H9 (cell line): Measurements from ENCODE around the gene PLEKHG2. TPM values are rescaled to one million over a fixed set of nuclear protein-coding genes. Genes with fewer than 3 reads are reported as not detected.

Source experiments
- DNase-seq: peaks from one replicate; pipeline ENCODE4 v3.0.0-alpha.2; 2017
- H2AFZ ChIP-seq: one replicate; pipeline ENCODE4 v1.6.1; 2013; ENCODE audit warnings: mild to moderate bottlenecking, low read length, control low read depth, moderate library complexity
- H2AK5ac ChIP-seq: 2 replicates; pipeline ENCODE4 v1.6.1; 2013; ENCODE audit warnings: low read length, control low read depth, mixed read lengths; ENCODE audit not compliant: insufficient read length
- H2BK120ac ChIP-seq: one replicate; pipeline ENCODE4 v1.6.1; 2013; ENCODE audit warnings: low read depth, mild to moderate bottlenecking, low read length, control low read depth, inconsistent platforms; ENCODE audit not compliant: poor library complexity, severe bottlenecking
- H2BK12ac ChIP-seq: 2 replicates; pipeline ENCODE4 v1.6.1; 2013; ENCODE audit warnings: low read length, control low read depth, mixed read lengths, low read depth; ENCODE audit not compliant: insufficient read length
- H2BK15ac ChIP-seq: 2 replicates; pipeline ENCODE4 v1.6.1; 2013; ENCODE audit warnings: low read depth, low read length, control low read depth
- H2BK20ac ChIP-seq: one replicate; pipeline ENCODE4 v1.6.1; 2013; ENCODE audit warnings: low read depth, mild to moderate bottlenecking, low read length, control low read depth, inconsistent platforms; ENCODE audit not compliant: poor library complexity, severe bottlenecking
- H2BK5ac ChIP-seq: 2 replicates; pipeline ENCODE4 v1.6.1; 2013; ENCODE audit warnings: low read length, control low read depth, mixed read lengths; ENCODE audit not compliant: insufficient read length
- H3K14ac ChIP-seq: 2 replicates; pipeline ENCODE4 v1.6.1; 2013; ENCODE audit warnings: low read length, control low read depth; ENCODE audit not compliant: insufficient read depth
- H3K18ac ChIP-seq: 2 replicates; pipeline ENCODE4 v1.6.1; 2013; ENCODE audit warnings: low read depth, mild to moderate bottlenecking, mixed read lengths, low read length, control low read depth; ENCODE audit not compliant: insufficient read length
- H3K23ac ChIP-seq: 2 replicates; pipeline ENCODE4 v1.6.1; 2013; ENCODE audit warnings: low read length, control low read depth, mixed read lengths, low read depth; ENCODE audit not compliant: insufficient read length
- H3K23me2 ChIP-seq: 2 replicates; pipeline ENCODE4 v1.6.1; 2013; ENCODE audit warnings: low read depth, mild to moderate bottlenecking, mixed read lengths, low read length, control low read depth; ENCODE audit not compliant: insufficient read length, poor library complexity, severe bottlenecking
- H3K27ac ChIP-seq: 2 replicates; pipeline ENCODE4 v1.5.1; 2013; ENCODE audit warnings: low read length, control low read depth, mixed read lengths, low read depth; ENCODE audit not compliant: insufficient read length
- H3K27me3 ChIP-seq: 2 replicates; pipeline ENCODE4 v1.6.1; 2013; ENCODE audit warnings: low read length, control low read depth, inconsistent platforms; ENCODE audit not compliant: insufficient read depth
- H3K4ac ChIP-seq: 2 replicates; pipeline ENCODE4 v1.6.1; 2013; ENCODE audit warnings: low read depth, mild to moderate bottlenecking, control low read depth, inconsistent platforms, low read length, moderate library complexity
- H3K4me1 ChIP-seq: 2 replicates; pipeline ENCODE4 v1.6.1; 2013; ENCODE audit warnings: low read length, control low read depth, inconsistent platforms; ENCODE audit not compliant: insufficient read depth
- H3K4me2 ChIP-seq: 2 replicates; pipeline ENCODE4 v1.6.1; 2013; ENCODE audit warnings: low read length, control low read depth, mixed read lengths; ENCODE audit not compliant: insufficient read length, insufficient read depth
- H3K56ac ChIP-seq: 2 replicates; pipeline ENCODE4 v1.6.1; 2013; ENCODE audit warnings: low read depth, mild to moderate bottlenecking, mixed read lengths, low read length, control low read depth; ENCODE audit not compliant: insufficient read length
- H3K79me1 ChIP-seq: 2 replicates; pipeline ENCODE4 v1.6.1; 2013; ENCODE audit warnings: low read depth, mild to moderate bottlenecking, moderate library complexity, low read length, control low read depth, inconsistent platforms; ENCODE audit not compliant: insufficient read depth, poor library complexity, severe bottlenecking
- H3K79me2 ChIP-seq: 2 replicates; pipeline ENCODE4 v1.6.1; 2013; ENCODE audit warnings: low read length, control low read depth, inconsistent platforms; ENCODE audit not compliant: insufficient read depth
- H3K9ac ChIP-seq: 2 replicates; pipeline ENCODE4 v1.6.1; 2013; ENCODE audit warnings: low read length, control low read depth, mixed read lengths; ENCODE audit not compliant: insufficient read length; ENCODE audit errors: extremely low read depth
- H3K9me3 ChIP-seq: one replicate; pipeline ENCODE4 v1.6.1; 2013; ENCODE audit warnings: low read depth, low read length, inconsistent platforms; ENCODE audit not compliant: control insufficient read depth
- H3T11ph ChIP-seq: one replicate; pipeline ENCODE4 v1.6.1; 2013; ENCODE audit warnings: mild to moderate bottlenecking, low read length, control low read depth, inconsistent platforms
- H4K20me1 ChIP-seq: one replicate; pipeline ENCODE4 v1.6.1; 2013; ENCODE audit not compliant: control insufficient read depth, insufficient read length, insufficient read depth
- H4K5ac ChIP-seq: 2 replicates; pipeline ENCODE4 v1.6.1; 2013; ENCODE audit warnings: low read depth, mild to moderate bottlenecking, mixed read lengths, low read length, control low read depth; ENCODE audit not compliant: insufficient read length
- H4K8ac ChIP-seq: replicated peaks from 2 replicates; pipeline ENCODE4 v1.6.1; 2013; ENCODE audit warnings: low read length, control low read depth, mixed read lengths, low read depth; ENCODE audit not compliant: insufficient read length
- H4K91ac ChIP-seq: 2 replicates; pipeline ENCODE4 v1.6.1; 2013; ENCODE audit warnings: low read depth, mild to moderate bottlenecking, moderate library complexity, mixed read lengths, low read length, control low read depth; ENCODE audit not compliant: insufficient read length
- H3K27ac Mint-ChIP-seq, 3 experiments: 2 replicates in 2 of 3; 3 replicates in 1 of 3; pipeline ENCODE4 v1.8.0; 2020 to 2021; ENCODE audit warnings: mixed read lengths in 3 of 3, mild to moderate bottlenecking in 1 of 3, moderate library complexity in 1 of 3
- H3K27me3 Mint-ChIP-seq: 2 replicates; pipeline ENCODE4 v1.8.0; 2021; ENCODE audit warnings: low read depth, mild to moderate bottlenecking, moderate library complexity, mixed read lengths
- H3K36me3 Mint-ChIP-seq, 3 experiments: 2 replicates in 2 of 3; 3 replicates in 1 of 3; pipeline ENCODE4 v1.8.0; 2020 to 2021; ENCODE audit warnings: low read depth in 3 of 3, mixed read lengths in 3 of 3; ENCODE audit not compliant: insufficient read depth in 1 of 3
- H3K4me1 Mint-ChIP-seq, 2 experiments: 2 replicates each; pipeline ENCODE4 v1.8.0; 2020; ENCODE audit warnings: mixed read lengths in 2 of 2
- H3K4me3 Mint-ChIP-seq, 2 experiments: 2 replicates in 1 of 2; 3 replicates in 1 of 2; pipeline ENCODE4 v1.8.0; 2020 to 2021; ENCODE audit warnings: mild to moderate bottlenecking in 2 of 2, mixed read lengths in 2 of 2, moderate library complexity in 1 of 2
- H3K9me3 Mint-ChIP-seq, 2 experiments: 2 replicates in 1 of 2; 3 replicates in 1 of 2; pipeline ENCODE4 v1.8.0; 2020; ENCODE audit warnings: mild to moderate bottlenecking in 2 of 2, mixed read lengths in 2 of 2, moderate library complexity in 1 of 2
- CTCF ChIP-seq: fragments of 200-600 bp; sonication (generic); conservative IDR thresholded peaks from 3 replicates; pipeline ENCODE4 v1.8.0; 2021; ENCODE audit warnings: antibody characterized with exemption, mild to moderate bottlenecking
- WGBS: extraction: QIAGEN DNeasy Blood & Tissue Kit; methylation state at CpG from one replicate; pipeline ENCODE4 v1.1.7; 2013; ENCODE audit warnings: missing lambda C conversion rate, low lambda C conversion rate, mixed read lengths; ENCODE audit not compliant: insufficient read length; ENCODE audit errors: extremely low coverage; 5-methylcytosine and 5-hydroxymethylcytosine counted together
- total RNA-seq: library from RNA; stranded (reverse); gene quantifications from 2 replicates; pipeline ENCODE4 v1.2.1, GENCODE V29; 2021

Gene PLEKHG2
- total RNA-seq, 1 experiment from 2014 or later: 167 TPM

- H3K4me1 ChIP-seq: no peaks in the 10 kb centered on the region
- H3K23ac ChIP-seq: no peak within 1 kb of the TSS
- H2BK120ac ChIP-seq: peak within 1 kb of the TSS; percentile 53
- peak within 1 kb of the TSS; percentile 99 for H3K9ac ChIP-seq
- no peaks in the 10 kb centered on the region for H4K20me1 ChIP-seq
- H4K8ac ChIP-seq: no peak within 1 kb of the TSS
- Mint-ChIP-seq H3K4me1 (peaks cover 30 to 42% of the 10 kb centered on the region in 2 experiments), H3K9me3 (peaks cover 0 to 7% of the 10 kb centered on the region in 2 experiments; a peak in 2 of 5 replicates), H3K27ac (peak within 1 kb of the TSS; percentile 99 to 100 (median 100)), H3K27me3 (peaks cover 5% of the 10 kb centered on the region), H3K4me3 (peak within 1 kb of the TSS; percentile 98 to 100), H3K36me3 (peaks cover 32 to 40% (median 37%) of the 10 kb centered on the region in 3 experiments)
- H3K79me2 ChIP-seq: peaks cover 6% of the 10 kb centered on the region; the same call in 1 of the 2 replicates
- no peak within 1 kb of the TSS for H2BK12ac ChIP-seq
- H3K9me3 ChIP-seq: no peaks in the 10 kb centered on the region
- no peak for TF ChIP-seq CTCF
- H2AK5ac ChIP-seq: no peak within 1 kb of the TSS
- peaks cover 9% of the 10 kb centered on the region for H3K79me1 ChIP-seq
- no peak within 1 kb of the TSS for H3K4ac ChIP-seq
- no peak within 1 kb of the TSS for H4K5ac ChIP-seq
- H2BK20ac ChIP-seq: no peak within 1 kb of the TSS
- no peak within 1 kb of the TSS for H4K91ac ChIP-seq
- no peak within 1 kb of the TSS for H3K56ac ChIP-seq
- peak within 1 kb of the TSS; percentile 97 for H3K14ac ChIP-seq
- no peak within 1 kb of the TSS for H2AFZ ChIP-seq
- no peak within 1 kb of the TSS for H2BK15ac ChIP-seq
- no CpG with 5 or more reads among the region's 61 CpGs for WGBS
- peak within 1 kb of the TSS; percentile 86 for H3K18ac ChIP-seq
- peaks cover 10% of the 10 kb centered on the region for H3K23me2 ChIP-seq
- no peaks in the 10 kb centered on the region for H3K27me3 ChIP-seq
- peak; percentile 98 for DNase-seq
- H2BK5ac ChIP-seq: no peak within 1 kb of the TSS
- no peak within 1 kb of the TSS for H3T11ph ChIP-seq
- peak within 1 kb of the TSS; percentile 75 for H3K4me2 ChIP-seq
- no peak within 1 kb of the TSS for H3K27ac ChIP-seq
Measured at GRCh38 chr19:39435499-39436349, 23.3 kb downstream of the PLEKHG2 start, which contains the start of gene RPS16. Gene RPS16, minus strand, starts transcription at chr19:39435949. Its CDS starts 54 bp downstream, at chr19:39435895.
